ENCODE results near the gene SIX5.
A peak's percentile ranks its signal among the peaks of the same experiment; 100 is the strongest.

SIX5 gene

DNA sequence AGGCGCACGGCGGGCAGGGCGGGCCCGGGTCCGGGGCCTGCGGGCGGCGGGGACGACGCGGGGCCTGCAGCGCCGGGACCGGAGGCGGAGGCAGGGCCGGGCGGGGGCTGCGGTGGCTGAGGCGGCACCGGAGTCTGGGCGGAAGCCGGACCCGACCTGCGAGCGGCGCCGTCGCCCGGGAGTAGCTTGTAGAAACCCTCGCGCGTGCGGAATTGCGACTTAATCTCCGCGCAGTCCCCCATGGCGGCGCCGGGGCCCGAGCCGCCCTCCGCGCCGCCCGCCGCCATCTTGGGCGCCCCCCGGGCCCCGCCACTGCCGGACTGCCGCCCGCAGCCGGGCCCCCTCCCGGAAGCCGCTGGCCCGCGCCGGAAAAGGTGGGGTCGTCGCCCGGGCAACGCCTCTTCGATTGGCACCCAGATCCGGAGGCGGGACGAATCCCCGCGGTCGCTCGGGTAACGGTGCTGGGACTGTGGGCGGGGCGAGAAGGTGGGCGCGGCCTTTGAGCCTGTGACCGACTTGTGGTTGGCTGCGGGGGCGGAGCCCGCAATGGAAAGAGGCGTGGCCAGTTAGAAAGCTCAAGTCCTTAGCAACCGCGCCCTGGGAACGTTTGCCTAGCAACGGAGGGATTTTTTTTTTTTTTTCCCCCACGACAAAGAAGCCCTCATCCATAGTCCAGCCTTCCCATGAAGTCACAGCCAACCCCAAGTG is 23.6 kb upstream of the SIX5 start, which contains the start of gene DMWD:
DMWD (minus strand) TSS at position 376 of the 708 bp plus-strand sequence; CDS start at position 287, 89 bp downstream.
- DNase-seq, result peak; percentile 99

DNA sequence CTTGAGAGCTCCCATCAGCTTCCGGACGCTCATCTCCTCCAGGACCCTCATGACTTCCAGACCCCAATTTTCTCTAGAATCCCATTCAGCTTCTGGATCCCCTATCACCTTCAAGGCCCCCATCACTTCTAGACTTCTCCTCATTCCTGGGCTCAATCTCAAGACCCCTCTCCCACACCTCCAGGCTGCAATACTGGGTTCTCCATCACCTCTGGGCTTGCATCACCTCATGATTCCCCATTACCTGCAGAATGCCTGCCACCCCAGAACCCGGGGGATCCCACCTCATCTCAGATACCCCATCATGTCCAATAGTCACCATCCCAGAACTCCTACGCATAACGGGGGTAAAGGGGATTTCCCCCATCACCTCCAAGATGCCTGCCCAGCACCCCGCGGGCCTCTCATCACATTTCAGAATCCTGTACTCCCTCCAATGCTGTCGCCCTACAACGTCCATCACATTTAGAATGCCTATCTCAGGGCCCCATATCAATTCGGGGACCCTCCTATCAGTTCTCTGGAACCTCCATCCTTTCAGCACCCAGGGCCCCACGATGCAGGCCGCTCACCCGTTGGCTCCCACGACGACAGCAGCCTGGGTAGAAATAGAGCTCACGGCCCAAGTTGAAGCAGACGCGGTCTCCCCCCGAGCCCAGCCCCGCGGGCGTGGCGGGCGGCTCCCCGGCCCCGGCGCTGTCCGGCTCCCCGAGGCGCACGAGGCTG is 22.9 kb upstream of the SIX5 start:
- DNase-seq, result no peak

DNA sequence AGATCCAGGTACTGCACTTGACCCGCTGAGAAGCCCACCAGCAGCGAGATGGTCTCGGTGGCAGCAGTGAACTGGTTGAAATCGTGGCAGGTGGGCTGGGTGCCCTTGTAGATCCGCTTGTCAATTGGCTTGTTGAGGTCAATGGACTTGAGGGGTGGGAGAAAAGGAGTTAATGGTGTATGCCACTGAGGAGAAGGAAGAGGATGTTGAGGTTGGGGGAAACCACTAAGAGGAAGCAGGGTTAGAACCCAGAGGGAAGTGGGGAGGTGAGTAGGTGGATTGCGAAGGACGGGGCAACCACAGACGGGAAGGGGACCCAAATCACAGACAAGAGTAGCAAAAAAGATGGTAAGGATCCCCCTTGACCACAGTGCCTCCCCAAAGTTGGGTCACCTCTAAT is 21.9 kb upstream of the SIX5 start:
- no peak for DNase-seq

DNA sequence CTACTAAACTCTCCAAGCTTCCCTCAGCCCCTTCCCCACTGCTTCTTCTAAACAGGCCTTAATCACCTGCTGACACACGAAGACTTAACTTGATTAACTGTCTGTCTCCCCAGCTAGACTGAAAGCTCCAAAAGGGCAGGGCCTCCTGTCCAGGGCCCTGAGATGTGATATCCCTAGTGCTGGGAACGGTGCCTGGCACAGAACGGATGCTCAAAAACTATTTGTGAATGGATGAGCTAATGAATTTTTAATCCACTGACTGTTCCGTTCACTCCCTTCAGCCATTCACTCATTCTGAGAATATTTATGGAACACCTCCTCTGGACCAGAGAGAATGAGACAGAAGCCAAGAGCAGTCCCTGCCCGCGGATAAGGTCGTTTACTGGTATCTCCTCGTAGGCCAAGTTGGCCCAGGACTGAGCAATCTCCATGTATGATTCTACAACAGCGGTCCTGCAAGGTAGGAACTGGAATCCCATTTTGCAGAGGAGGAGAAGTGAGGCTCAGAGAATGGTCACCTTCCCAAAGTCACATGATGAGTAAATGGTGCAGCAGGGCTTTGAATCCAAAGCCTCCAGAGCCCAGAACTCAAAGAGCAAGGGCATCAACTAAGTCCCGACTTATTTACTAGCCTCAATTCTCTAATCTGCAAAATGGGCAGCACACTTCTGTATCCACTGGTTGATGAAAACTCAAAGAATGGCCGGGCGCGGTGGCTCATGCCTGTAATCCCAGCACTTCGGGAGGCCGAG is 20.2 kb upstream of the SIX5 start:
- no peak for DNase-seq

DNA sequence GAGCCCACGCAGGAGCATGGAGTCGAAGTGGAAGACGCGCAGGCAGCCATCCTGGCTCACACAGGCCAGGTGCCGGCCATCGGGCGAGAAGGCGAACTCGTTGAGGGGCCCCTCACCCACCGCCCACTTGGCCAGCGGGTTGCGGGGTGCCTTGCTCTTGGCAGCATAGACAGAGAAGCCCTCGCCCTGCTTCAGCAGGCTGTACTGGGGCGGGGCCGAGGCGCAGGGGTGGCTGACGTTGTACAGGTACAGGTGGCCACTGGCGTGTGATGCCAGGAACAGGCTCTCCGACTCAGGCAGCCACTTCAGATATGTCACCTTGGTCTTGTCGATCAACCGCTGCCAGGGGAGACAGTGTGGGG is 17.5 kb upstream of the SIX5 start:
- DNase-seq, result no peak

DNA sequence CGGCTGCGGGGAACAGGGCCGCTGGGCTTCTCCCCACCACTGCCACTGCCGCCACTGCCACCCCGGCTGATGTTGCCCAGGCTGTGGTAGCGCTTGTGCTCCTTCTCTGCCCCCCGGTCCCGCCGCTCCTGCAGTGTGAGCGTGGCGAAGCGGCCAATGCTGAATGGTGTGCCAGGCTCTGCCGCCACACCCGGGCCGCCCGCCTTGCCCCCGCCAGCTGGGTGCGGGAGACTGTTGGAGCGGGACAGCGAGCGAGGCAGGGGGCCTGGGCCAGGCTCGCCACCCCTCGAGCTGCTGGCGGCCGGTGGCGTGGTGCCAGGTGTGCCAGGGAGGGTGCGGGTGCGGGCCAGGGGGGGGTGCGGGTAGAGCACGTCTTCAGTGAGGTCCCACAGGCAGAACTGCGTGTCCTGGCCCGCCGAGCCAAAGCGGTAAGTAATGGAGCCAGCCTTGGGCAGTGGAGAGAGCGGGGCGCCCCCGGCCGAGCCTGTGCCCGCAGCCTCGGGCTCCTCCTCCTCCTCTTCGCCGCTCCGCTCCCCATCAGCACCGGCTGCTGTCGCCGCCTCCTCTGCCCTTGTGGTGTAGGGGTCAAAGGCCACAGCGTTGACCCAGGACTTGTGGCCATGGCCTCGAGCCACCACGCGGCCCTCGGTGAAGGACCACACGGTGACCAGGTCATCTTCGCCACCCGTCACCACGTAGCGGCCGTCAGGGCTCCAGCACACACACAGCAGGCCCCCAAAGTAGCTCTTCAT is 16.9 kb upstream of the SIX5 start:
- DNase-seq, result no peak

DNA sequence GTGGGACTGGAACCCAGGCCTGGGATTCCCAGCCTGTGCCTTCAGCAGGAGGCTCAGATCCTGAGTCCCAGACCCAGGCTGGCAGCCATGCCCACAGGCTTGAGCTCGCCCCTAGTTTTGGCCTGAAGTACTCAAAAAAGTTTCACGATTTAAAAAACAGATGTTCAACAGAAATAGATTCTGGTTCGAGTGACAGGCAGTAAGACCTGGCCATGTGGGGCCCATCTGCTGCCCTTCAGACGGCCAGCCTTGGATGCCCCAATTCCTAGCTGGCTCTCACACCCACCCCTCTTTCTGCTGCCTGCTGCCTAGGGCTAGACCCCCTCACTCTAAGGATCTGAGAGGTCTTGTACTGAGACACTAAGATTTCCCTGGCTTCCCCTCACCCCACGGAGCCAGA is 16.0 kb upstream of the SIX5 start:
- no peak for DNase-seq

DNA sequence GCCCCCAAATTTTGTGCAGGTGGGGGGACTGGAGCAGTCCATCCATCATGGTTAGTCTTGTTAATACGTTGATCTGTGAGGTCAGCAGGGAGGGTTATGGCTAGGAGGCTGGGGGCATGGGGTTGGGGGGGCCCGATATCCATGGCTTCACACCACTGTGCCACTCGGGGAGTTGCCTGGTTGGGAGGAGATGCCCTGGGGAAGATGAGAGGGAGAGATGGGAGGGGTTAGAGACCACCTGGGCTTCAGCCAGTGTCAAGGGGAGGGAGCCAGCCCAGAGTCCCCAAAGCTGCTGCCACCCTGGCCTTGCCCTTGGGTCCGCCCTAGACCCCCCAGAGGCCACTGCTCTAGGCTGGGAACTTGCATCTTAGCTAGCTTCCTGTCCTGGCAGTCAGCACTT is 15.0 kb upstream of the SIX5 start:
- no peak for DNase-seq

DNA sequence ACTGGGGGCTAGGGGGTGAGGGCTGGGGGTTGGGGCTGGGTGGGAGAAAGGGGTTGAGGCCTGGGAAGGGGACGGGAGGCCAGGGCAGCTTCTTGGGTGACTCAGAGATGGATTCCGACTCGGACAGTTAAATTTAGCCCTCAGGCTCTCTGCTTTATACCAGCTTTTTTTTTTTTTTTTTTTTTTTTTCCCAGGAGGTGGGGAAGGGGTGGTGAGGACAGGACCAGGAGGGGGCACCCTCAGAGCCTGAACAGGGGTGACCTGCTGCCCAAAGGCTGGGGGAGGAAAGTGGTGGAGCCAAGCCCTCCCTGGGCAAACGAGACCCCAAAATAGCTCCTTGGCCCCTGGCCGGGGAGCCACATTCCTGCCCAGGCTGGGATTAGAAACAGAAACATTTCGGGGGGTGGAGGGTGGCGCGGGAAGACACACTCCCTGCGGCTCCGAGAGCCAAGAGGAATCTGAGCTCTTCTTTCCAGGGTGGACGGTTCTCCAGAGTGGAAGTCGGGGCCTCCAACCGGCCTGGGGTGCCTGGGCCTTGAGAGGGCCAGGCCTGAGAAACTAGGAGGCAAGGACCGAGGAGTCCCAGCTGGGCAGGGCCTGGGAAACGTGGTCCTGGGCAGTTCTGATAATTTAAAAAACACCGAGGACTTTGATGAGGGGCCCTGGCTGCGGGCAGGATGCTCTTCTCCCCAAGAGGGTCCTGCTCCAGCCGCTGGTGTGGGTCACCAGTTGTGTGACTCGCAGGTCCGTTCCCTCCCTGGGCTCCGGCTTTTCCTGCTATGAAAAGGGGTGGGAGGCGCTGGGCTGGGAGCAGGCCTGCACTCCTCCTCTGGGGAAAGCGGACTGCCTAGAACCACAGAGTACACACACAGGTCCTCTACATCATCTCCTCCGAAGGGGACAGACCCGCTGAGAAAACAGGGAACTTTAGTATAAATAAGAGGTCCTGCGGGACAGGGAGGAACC is 14.1 kb upstream of the SIX5 start:
- no peak for DNase-seq

DNA sequence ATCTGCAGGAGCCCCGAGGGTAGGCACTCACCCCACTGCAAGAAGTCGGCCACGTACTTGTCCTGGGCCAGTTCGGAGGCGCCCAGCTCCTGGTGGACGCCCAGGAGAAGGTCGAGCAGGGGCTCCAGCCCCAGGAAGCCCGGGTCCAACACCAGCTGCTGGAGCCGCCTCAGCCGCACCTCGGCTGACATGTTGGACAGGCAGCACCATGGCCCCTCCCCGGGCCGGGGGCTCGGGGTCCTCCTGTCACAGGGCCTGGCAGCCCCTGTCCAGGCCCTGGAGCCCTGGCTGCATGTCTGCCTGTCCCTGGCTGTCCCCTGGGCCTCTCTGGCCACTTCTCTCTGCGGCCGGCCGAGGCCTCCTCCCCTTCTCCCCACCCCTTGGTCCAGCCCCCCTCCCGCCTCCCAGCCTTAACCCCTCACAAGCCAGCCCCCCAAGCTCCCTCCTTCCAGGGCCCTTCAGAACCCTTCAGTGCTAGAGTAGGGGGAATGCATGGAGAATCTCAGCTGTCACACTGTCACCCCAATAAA is 13.2 kb upstream of the SIX5 start, which contains the start of gene DMPK:
DMPK (minus strand) TSS at position 329 of the 530 bp plus-strand sequence; CDS start at position 191, 138 bp downstream.
- DNase-seq, result no peak

DNA sequence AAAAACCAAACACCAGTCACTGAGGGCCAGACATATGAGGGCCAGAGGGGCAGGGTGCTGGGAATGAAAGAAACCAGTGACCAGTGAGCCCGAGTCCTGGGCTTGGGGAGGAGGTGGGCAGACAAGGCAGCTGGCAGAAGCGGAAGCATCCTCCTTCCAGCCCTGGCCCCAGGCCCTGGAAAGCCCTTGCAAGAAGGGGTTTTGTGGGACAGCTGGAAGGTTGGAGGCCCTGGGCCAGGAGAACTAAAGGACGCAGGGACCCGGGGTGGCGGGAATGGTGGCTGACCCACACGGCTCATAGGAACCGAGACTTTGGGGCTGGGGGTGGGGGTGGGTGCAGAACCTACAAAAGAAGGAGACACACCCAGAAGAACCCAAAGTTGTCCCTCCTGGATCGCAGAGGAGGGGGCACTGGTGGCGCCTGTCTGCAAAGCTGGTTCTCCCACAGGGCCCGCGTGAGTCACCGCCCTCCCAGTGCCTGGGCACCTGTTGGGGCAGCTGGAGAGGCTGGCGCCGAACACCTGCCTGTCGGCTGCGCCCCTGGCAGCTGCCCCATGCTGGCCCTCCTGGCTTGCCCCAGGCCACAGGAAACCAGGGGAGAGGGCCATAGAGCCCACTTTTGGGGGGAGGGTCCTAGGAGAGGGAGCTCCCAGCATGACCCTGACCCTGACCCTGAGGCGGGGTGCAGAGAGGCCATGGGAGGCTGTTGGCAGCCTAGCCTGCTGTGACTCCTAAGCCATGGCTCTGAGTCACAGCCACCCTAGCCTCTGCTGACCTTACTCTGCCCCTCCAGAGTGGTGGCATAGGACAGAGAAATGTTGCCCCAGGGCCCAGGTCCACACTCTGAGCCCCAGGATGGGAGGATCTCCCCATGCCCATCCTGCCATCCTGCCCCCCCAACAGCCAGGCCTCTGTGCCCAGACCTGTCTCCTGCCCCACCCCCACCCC is 12.4 kb upstream of the SIX5 start:
- peak; percentile 66 for DNase-seq

DNA sequence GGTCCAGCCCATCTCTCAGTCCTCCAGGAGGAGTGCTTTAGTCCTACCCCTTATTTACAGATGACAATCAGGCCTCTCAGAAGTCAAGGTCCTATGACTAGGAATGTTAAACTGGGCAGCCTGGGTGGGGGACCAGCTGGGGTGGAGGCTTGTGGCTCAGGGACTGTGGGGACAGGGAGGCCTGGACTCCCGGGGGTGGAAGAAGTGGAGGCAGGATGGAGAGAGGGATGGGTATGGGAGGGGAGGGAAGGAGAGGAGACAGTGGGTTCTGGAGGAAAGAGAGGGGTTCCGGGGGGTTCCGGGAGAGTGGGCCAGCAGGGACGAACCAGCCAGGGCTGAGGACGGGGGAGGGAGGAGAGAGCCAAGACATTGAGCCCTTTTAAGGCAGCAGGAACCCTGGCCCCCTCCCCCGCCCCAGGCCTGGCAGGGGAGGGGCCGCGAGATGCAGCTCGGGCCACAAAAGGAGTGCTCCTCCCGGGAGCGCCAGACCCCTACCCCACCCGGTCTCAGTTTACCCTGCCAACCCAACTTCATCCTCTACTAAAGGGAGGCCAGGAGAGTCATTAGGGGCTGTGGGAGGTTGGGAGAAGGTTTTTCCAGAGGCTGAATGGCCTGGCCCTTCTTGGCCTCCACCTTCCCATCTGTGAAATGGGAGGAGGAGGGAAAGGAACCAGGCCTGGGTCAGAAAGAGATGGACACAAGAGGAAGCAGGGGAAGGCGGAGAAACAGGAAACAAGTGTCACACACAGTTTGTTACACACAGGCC is 11.6 kb upstream of the SIX5 start:
- DNase-seq, result no peak

DNA sequence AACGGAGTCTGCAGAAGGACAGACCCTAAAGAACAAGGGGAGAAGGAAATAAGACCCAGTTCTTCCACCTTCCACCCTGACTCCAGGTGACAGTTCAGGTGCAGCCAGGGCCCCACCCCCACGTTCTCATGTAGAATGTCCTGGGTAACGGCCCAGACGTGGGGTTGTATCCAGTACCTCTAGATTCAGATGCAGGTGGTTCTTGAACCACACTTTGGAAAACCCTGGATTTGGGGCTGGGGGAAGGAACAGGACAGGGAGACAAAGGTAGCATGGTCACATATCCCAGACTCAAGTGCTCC is 11.0 kb upstream of the SIX5 start:
- no peak for DNase-seq

DNA sequence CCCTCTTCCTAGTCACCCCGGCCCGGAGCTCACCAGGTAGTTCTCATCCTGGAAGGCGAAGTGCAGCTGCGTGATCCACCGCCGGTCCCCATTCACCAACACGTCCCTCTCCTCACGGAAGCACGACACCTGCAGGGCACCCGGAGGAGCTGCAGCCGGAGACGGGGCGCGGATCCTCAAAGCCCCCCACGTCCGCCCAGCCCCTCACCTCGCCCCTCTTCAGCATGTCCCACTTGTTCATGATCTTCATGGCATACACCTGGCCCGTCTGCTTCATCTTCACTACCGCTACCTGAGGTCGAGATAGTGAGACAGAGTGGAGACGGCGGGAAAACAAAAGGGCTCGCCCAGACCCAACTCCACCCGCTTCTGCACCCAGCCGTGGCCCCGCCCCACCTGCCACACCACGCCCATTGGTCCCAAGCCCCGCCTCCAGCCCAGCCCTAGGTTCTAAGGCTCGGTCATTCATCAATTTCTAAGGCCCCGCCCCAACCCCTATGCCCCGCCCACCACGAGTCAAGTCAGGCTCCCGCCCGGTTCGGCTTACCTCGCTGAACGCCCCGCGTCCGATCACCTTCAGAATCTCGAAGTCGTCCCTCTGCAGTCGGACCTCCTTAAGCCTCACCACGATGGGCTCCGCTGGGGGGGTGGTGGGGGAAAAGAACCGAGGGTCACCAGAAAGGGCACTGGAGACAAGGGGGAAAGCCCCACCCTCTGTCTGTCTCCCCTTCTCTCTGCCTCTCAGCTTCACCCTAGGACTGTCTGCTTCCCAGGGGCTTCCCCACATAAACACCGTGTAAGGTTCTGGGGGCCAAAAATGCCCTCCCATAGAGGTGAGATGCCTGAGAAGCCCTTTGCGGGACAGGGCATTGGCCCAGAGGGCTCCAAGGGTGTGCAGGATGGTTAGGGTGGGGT is 10.4 kb upstream of the SIX5 start:
- DNase-seq, result no peak

DNA sequence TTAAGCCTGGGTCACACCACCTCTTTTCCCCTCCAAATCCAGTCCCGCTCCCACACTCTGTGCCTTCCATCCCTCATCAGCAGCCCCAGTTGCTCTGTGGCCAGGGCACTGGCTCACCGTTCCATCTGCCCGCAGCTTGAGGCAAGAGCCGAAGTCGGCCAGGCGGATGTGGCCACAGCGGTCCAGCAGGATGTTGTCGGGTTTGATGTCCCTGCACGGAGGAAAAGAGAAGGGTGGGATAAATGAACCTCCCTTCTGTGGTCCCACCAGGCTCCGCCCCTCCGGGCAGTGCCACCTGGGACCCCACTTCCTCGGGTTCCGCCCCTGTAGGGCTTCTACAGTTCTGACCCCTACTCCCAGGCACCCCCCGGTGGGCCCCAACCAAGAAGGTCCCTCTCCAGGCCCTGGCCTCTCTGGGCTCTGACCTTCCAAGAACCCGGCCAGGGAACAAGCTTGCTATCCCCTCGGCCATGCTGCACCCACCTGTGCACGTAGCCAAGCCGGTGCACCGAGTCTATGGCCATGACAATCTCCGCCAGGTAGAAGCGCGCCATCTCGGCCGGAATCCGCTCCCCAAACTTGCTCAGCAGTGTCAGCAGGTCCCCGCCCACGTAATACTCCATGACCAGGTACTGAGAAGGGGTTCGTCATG is 9.1 kb upstream of the SIX5 start:
- DNase-seq, result no peak

DNA sequence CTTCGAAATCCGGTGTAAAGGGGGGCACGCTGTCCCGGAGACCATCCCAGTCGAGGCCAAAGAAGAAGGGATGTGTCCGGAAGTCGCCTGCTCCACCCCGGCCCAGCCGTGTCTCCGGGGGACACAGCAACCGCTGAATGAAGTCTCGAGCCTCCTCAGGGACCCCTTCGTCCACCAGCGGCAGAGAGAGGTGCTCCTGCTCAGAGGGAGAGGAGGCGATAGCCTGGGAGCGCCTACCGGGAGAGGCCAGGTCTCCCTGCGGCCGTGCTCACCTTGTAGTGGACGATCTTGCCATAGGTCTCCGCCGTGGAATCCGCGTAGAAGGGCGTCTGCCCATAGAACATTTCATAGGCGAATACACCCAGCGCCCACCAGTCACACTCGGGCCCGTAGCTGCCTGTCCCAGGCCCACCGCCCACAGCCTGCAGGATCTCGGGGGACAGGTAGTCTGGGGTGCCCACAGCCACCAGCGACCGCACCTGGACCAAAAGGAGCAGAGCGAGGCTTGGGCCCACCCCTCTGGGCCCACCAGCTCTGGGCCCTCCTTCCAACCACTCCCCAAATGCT is 8.4 kb upstream of the SIX5 start:
- DNase-seq, result no peak

DNA sequence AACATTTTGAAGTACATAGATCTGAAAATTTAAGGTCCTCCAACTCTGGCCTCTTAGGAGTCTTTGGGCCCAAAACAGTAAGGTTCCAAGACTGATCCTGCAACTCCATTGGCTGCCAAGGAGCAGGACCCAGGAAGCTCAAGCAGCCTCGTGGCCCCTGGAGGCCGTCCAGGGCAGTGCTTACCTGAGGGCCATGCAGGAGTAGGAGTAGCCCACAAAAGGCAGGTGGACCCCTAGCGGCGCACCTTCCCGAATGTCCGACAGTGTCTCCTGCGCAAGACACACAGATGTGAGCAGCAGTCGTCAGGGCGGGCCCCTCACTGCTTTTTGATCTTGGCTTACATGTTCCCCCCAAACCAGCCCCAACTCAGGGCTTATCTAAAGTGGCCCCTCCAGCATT is 5.7 kb upstream of the SIX5 start:
- DNase-seq, result no peak

DNA sequence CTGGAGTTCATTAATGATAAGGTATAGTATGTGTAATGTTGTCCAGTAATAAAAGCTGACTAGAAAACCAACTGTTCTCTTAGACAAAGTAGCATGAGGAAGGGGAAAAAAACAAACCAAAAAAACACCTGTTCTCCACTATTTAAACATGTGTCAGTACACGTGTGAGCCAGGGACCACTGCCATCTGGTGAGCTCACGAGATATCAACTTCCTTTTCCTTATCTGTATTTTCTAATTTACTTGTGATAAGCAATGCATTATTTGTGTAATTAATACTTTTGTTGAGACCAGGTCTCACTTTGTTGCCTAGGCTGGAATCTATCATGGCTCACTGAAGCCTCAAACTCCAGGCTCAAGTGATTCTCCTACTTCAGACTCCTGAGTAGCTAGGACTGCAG is 4.3 kb upstream of the SIX5 start:
- DNase-seq, result no peak
